ENCODE results near the gene TEX19.
"Not testable (repeated sequence)": the region's sequence is repeated elsewhere in the genome, so short reads cannot be mapped to it uniquely, and the experiment has no call there.

Gene TEX19

GRCh38 chr17:82411396-82412053 lies 52.5 kb downstream of the TEX19 start:
- DNase-seq (ENCODE audit: low spot score): no peak

- not testable (repeated sequence) for DNase-seq (ENCODE audit: low spot score)
These were observed 53.0 kb downstream of the TEX19 start for GRCh38 chr17:82412081-82412480.

- DNase-seq (ENCODE audit: low spot score): no peak
These were observed 53.8 kb downstream of the TEX19 start for GRCh38 chr17:82412535-82413520.
